Gastroesophageal sphincter (tissue), 3 donors: Measurements from ENCODE around the gene MOB3B.

Experiments used
- POLR2AphosphoS5 ChIP-seq: sonication (generic); formaldehyde crosslinking; IDR thresholded peaks from one replicate; pipeline ENCODE4 v1.6.1; 2017; ENCODE audit warnings: antibody characterized with exemption
- TF ChIP-seq, protein P1 (sequence below), 4 experiments: fragments of 200-600 bp in 2 of 4; fragments of 450-650 bp in 2 of 4; sonication (generic) in 1 of 4; IDR thresholded peaks; one replicate each; pipeline ENCODE4 v1.5.1; 2017 to 2019; ENCODE audit warnings: antibody characterized with exemption in 4 of 4, mild to moderate bottlenecking in 2 of 4, moderate library complexity in 2 of 4

DNA sequence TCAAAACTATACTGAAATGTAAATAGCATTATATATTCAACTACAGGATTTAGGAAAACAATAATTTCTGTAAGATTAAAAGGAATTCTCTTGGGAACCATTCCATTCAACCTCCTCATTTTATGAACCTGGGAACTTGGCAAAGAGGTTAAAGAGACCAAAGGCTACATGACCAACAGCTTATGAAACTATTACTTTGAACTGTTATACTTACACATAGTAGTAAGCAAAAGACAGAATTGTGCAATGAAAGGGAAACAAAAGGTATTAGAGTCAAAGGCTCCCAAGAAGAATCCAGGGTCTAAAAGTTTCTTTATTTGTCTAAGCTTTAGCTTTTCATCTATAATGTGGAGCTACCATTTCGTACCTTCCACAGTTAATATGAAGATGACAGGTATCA lies 36.5 kb upstream of the MOB3B start:
- TF ChIP-seq, protein P1, sequence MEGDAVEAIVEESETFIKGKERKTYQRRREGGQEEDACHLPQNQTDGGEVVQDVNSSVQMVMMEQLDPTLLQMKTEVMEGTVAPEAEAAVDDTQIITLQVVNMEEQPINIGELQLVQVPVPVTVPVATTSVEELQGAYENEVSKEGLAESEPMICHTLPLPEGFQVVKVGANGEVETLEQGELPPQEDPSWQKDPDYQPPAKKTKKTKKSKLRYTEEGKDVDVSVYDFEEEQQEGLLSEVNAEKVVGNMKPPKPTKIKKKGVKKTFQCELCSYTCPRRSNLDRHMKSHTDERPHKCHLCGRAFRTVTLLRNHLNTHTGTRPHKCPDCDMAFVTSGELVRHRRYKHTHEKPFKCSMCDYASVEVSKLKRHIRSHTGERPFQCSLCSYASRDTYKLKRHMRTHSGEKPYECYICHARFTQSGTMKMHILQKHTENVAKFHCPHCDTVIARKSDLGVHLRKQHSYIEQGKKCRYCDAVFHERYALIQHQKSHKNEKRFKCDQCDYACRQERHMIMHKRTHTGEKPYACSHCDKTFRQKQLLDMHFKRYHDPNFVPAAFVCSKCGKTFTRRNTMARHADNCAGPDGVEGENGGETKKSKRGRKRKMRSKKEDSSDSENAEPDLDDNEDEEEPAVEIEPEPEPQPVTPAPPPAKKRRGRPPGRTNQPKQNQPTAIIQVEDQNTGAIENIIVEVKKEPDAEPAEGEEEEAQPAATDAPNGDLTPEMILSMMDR (IDR thresholded peaks at IDR 0.05) = no peak
- no peak for TF ChIP-seq POLR2AphosphoS5
